ENCODE measurements around the gene TBC1D8.

The TBC1D8 gene

DNA sequence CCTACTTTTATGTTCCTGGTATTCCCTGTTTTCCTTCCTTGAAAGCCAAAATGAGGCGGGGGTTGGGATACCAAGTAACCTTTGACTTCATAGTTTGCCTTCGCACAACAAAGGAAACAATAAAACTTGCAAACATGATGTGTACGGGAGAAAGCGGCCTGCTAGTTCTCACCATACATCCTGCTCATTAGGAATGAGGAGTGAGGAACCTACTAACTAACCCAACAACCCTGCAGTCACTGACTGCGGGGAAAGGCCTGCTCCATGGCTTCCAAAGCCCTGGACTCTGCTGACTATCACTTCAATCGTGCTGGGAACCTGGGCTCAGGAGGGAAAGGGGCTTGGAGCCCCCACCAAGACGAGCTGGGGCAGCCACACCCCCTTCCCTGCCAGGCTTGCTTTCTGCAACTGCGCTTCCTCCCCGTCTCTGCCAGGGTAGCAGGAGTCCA is 124.9 kb downstream of the TBC1D8 start:
- Histone ChIP-seq H3K27me3 (ENCODE audit: insufficient read depth, poor library complexity, severe bottlenecking) (no peaks in the 10 kb centered on the region), H3K4me3 (replicated peaks; ENCODE audit: insufficient read depth, low read length) (no peak overlapping the region), H3K27ac (replicated peaks) (no peak overlapping the region)
- TF ChIP-seq POLR2AphosphoS5 (IDR thresholded peaks at IDR 0.05; ENCODE audit: low read depth) (no peak), GABPA (IDR thresholded peaks at IDR 0.05; ENCODE audit: low read depth) (no peak)
- TF ChIP-seq, protein P1, sequence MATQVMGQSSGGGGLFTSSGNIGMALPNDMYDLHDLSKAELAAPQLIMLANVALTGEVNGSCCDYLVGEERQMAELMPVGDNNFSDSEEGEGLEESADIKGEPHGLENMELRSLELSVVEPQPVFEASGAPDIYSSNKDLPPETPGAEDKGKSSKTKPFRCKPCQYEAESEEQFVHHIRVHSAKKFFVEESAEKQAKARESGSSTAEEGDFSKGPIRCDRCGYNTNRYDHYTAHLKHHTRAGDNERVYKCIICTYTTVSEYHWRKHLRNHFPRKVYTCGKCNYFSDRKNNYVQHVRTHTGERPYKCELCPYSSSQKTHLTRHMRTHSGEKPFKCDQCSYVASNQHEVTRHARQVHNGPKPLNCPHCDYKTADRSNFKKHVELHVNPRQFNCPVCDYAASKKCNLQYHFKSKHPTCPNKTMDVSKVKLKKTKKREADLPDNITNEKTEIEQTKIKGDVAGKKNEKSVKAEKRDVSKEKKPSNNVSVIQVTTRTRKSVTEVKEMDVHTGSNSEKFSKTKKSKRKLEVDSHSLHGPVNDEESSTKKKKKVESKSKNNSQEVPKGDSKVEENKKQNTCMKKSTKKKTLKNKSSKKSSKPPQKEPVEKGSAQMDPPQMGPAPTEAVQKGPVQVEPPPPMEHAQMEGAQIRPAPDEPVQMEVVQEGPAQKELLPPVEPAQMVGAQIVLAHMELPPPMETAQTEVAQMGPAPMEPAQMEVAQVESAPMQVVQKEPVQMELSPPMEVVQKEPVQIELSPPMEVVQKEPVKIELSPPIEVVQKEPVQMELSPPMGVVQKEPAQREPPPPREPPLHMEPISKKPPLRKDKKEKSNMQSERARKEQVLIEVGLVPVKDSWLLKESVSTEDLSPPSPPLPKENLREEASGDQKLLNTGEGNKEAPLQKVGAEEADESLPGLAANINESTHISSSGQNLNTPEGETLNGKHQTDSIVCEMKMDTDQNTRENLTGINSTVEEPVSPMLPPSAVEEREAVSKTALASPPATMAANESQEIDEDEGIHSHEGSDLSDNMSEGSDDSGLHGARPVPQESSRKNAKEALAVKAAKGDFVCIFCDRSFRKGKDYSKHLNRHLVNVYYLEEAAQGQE (IDR thresholded peaks at IDR 0.05; ENCODE audit: insufficient replicate concordance, low read depth), result no peak
- TF ChIP-seq, protein P2, sequence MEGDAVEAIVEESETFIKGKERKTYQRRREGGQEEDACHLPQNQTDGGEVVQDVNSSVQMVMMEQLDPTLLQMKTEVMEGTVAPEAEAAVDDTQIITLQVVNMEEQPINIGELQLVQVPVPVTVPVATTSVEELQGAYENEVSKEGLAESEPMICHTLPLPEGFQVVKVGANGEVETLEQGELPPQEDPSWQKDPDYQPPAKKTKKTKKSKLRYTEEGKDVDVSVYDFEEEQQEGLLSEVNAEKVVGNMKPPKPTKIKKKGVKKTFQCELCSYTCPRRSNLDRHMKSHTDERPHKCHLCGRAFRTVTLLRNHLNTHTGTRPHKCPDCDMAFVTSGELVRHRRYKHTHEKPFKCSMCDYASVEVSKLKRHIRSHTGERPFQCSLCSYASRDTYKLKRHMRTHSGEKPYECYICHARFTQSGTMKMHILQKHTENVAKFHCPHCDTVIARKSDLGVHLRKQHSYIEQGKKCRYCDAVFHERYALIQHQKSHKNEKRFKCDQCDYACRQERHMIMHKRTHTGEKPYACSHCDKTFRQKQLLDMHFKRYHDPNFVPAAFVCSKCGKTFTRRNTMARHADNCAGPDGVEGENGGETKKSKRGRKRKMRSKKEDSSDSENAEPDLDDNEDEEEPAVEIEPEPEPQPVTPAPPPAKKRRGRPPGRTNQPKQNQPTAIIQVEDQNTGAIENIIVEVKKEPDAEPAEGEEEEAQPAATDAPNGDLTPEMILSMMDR (IDR thresholded peaks at IDR 0.05; ENCODE audit: insufficient read depth, low read length), result no peak
- no peak for DNase-seq (ENCODE audit: low read depth in 1 of 2, low spot score in 1 of 2)

DNA sequence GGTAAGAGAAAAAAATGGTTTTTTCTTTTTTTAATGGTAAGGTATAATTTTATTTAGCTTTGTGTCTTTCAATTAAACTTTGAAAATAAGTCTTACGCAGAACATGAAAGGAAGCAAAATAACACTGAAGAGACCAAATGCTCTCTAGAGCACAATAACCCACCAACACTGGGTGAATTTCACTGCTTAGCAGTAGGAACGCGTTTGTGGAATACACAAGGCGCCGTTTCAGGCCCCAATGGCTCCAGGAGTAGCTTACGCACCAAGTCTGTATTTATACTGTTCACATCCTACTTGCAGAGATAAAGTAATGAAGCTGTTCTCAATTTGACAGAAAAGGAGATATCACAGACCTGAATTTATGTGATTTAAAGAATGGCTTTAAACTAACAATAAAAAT is 125.6 kb downstream of the TBC1D8 start:
- Histone ChIP-seq H3K27me3 (ENCODE audit: insufficient read depth, poor library complexity, severe bottlenecking) (no peaks in the 10 kb centered on the region), H3K4me3 (replicated peaks; ENCODE audit: insufficient read depth, low read length) (no peak overlapping the region), H3K27ac (replicated peaks) (no peak overlapping the region)
- no peak for DNase-seq (ENCODE audit: low read depth in 1 of 2, low spot score in 1 of 2)
- TF ChIP-seq, protein P2 (IDR thresholded peaks at IDR 0.05; ENCODE audit: insufficient read depth, low read length), result no peak
- TF ChIP-seq, protein P1 (IDR thresholded peaks at IDR 0.05; ENCODE audit: insufficient replicate concordance, low read depth), result no peak
- TF ChIP-seq GABPA (IDR thresholded peaks at IDR 0.05; ENCODE audit: low read depth) (no peak), SPI1 (IDR thresholded peaks at IDR 0.05; ENCODE audit: borderline replicate concordance, low read depth) (no peak), POLR2AphosphoS5 (IDR thresholded peaks at IDR 0.05; ENCODE audit: low read depth) (no peak)

DNA sequence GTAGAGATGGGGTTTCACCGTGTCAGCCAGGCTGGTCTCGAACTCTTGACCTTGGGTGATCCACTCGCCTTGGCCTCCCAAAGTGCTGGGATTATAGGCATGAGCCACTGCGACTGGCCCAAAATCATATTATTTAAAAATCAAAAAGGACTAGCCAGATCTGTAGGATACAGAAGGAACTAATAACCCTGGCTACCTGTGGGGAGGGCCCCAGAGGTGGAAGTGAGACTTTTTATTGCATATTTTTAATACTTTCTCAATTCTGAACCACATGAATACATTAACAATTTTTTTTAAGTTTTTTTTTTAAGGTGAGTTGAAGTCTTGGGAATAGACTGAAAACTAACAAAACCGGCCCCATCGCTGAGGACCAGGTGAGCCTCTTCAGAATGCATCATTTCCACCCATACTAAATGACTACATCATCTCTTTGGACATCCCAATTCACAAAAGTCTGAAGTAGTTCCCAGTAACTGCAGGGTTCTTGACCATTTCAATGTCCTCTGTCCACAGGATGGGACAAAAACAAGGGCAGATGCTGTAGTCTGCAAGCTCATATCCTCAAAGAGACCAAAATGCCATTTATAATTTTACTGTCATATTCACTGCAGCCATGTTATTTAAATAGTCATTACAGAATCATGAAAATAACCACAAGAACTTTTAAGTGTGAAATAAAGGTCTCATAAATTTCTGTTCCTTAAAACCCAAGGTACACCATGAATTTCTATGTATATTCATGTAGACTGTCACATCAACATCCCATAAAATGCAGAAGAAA is 127.7 kb downstream of the TBC1D8 start:
- H3K27ac ChIP-seq (replicated peaks), result no peak overlapping the region
- TF ChIP-seq GABPA (IDR thresholded peaks at IDR 0.05; ENCODE audit: low read depth), result no peak
- TF ChIP-seq SPI1 (IDR thresholded peaks at IDR 0.05; ENCODE audit: borderline replicate concordance, low read depth), result no peak
- TF ChIP-seq, protein P2 (IDR thresholded peaks at IDR 0.05; ENCODE audit: insufficient read depth, low read length), result no peak
- TF ChIP-seq, protein P1 (IDR thresholded peaks at IDR 0.05; ENCODE audit: insufficient replicate concordance, low read depth), result no peak
- TF ChIP-seq POLR2AphosphoS5 (IDR thresholded peaks at IDR 0.05; ENCODE audit: low read depth), result no peak
- no peaks in the 10 kb centered on the region for H3K27me3 ChIP-seq (ENCODE audit: insufficient read depth, poor library complexity, severe bottlenecking)
- H3K4me3 ChIP-seq (replicated peaks; ENCODE audit: insufficient read depth, low read length), result no peak overlapping the region
- no peak for DNase-seq (ENCODE audit: low read depth in 1 of 2, low spot score in 1 of 2)

Data from HL-60 (cell line).